Measurements from ENCODE around the gene CRHR2.
"Not testable (repeated sequence)": the region's sequence is repeated elsewhere in the genome, so short reads cannot be mapped to it uniquely, and the experiment has no call there.

CRHR2 gene

GRCh38 chr7:30652132-30652531 lies 30.1 kb downstream of the CRHR2 start:
- DNase-seq: no peak

- DNase-seq: no peak
These were observed 31.8 kb downstream of the CRHR2 start for GRCh38 chr7:30650421-30650808.

- no peak for DNase-seq
These were observed 32.4 kb downstream of the CRHR2 start for GRCh38 chr7:30649717-30650420.

- DNase-seq: no peak
These were observed 33.3 kb downstream of the CRHR2 start for GRCh38 chr7:30648744-30649540.

GRCh38 chr7:30647589-30648364 lies 34.5 kb downstream of the CRHR2 start:
- DNase-seq: no peak

GRCh38 chr7:30646154-30646553 lies 36.1 kb downstream of the CRHR2 start:
- no peak for DNase-seq

GRCh38 chr7:30645661-30646060 lies 36.6 kb downstream of the CRHR2 start:
- DNase-seq: no peak

- no peak for DNase-seq
These were observed 37.8 kb downstream of the CRHR2 start for GRCh38 chr7:30644286-30644955.

GRCh38 chr7:30642789-30643188 lies 39.5 kb downstream of the CRHR2 start:
- DNase-seq: no peak

- not testable (repeated sequence) for DNase-seq
These were observed 39.9 kb downstream of the CRHR2 start for GRCh38 chr7:30642322-30642721.

GRCh38 chr7:30635798-30636197 lies 46.5 kb downstream of the CRHR2 start:
- DNase-seq: no peak

GRCh38 chr7:30634634-30635201 lies 47.5 kb downstream of the CRHR2 start:
- DNase-seq: no peak

- no peak for DNase-seq
These were observed 48.0 kb downstream of the CRHR2 start for GRCh38 chr7:30634193-30634626.

GRCh38 chr7:30633223-30633622 lies 49.0 kb downstream of the CRHR2 start:
- DNase-seq: no peak

GRCh38 chr7:30630986-30631385 lies 51.3 kb downstream of the CRHR2 start:
- no peak for DNase-seq

GRCh38 chr7:30627026-30627425 lies 55.2 kb downstream of the CRHR2 start:
- no peak for DNase-seq

- no peak for DNase-seq
These were observed 57.0 kb downstream of the CRHR2 start for GRCh38 chr7:30625283-30625682.

- no peak for DNase-seq
These were observed 63.3 kb downstream of the CRHR2 start for GRCh38 chr7:30618961-30619360.

GRCh38 chr7:30618080-30618676 lies 64.1 kb downstream of the CRHR2 start:
- no peak for DNase-seq

- DNase-seq: no peak
These were observed 64.9 kb downstream of the CRHR2 start for GRCh38 chr7:30617359-30617758.

- DNase-seq: no peak
These were observed 65.9 kb downstream of the CRHR2 start for GRCh38 chr7:30616318-30616717.
